Adrenal gland (tissue), 5 donors: ENCODE data around the gene NAT9.

Experiments used
- CTCF ChIP-seq, 6 experiments: fragments of 450-650 bp in 4 of 6; fragments of 200-600 bp in 2 of 6; sonication (generic) in 1 of 6; IDR thresholded peaks; 1 replicate in 5 of 6; 2 replicates in 1 of 6; pipeline versions ENCODE4 v1.5.1 to v1.8.0; 2016 to 2021; ENCODE audit warnings: antibody characterized with exemption in 6 of 6, mild to moderate bottlenecking in 2 of 6, moderate library complexity in 1 of 6
- POLR2A ChIP-seq, 2 donors: fragments of 450-650 bp; IDR thresholded peaks; one replicate each; pipeline ENCODE4 v1.6.1; 2017; ENCODE audit warnings: antibody characterized with exemption in 2 of 2, mild to moderate bottlenecking in 2 of 2, moderate library complexity in 1 of 2
- donor health status: DM: no; HTN: no; CAD: no.

- TF ChIP-seq CTCF (IDR thresholded peaks at IDR 0.05) (no peak), POLR2A (IDR thresholded peaks at IDR 0.05) (no peak)
Measured at GRCh38 chr17:74784125-74784810, 8.1 kb upstream of the NAT9 start.
